ENCODE measurements around the gene ADGRV1.
"Not testable (repeated sequence)": the region's sequence is repeated elsewhere in the genome, so short reads cannot be mapped to it uniquely, and the experiment has no call there.

Gene ADGRV1

GRCh38 chr5:90595766-90596165 lies 37.2 kb downstream of the ADGRV1 start:
- DNase-seq, result not testable (repeated sequence)

- DNase-seq, result no peak
Observed at GRCh38 chr5:90598293-90598692, 39.7 kb downstream of the ADGRV1 start.

GRCh38 chr5:90600307-90600706 lies 41.7 kb downstream of the ADGRV1 start:
- not testable (repeated sequence) for DNase-seq

- no peak for DNase-seq
Observed at GRCh38 chr5:90601468-90601867, 42.9 kb downstream of the ADGRV1 start.

GRCh38 chr5:90602681-90603080 lies 44.1 kb downstream of the ADGRV1 start:
- DNase-seq, result no peak

GRCh38 chr5:90606539-90606938 lies 47.9 kb downstream of the ADGRV1 start:
- DNase-seq, result no peak

- no peak for DNase-seq
Observed at GRCh38 chr5:90612919-90613318, 54.3 kb downstream of the ADGRV1 start.

- DNase-seq, result no peak
Observed at GRCh38 chr5:90613459-90613858, 54.9 kb downstream of the ADGRV1 start.

GRCh38 chr5:90613918-90614504 lies 55.4 kb downstream of the ADGRV1 start:
- no peak for DNase-seq

- no peak for DNase-seq
Observed at GRCh38 chr5:90615355-90615754, 56.8 kb downstream of the ADGRV1 start.

- DNase-seq, result no peak
Observed at GRCh38 chr5:90618071-90618470, 59.5 kb downstream of the ADGRV1 start.

GRCh38 chr5:90619762-90620161 lies 61.2 kb downstream of the ADGRV1 start:
- not testable (repeated sequence) for DNase-seq

GRCh38 chr5:90621848-90622247 lies 63.3 kb downstream of the ADGRV1 start:
- no peak for DNase-seq

GRCh38 chr5:90626493-90626892 lies 67.9 kb downstream of the ADGRV1 start:
- no peak for DNase-seq

- DNase-seq, result no peak
Observed at GRCh38 chr5:90628492-90628891, 69.9 kb downstream of the ADGRV1 start.

- DNase-seq, result no peak
Observed at GRCh38 chr5:90632791-90633190, 74.2 kb downstream of the ADGRV1 start.

- no peak for DNase-seq
Observed at GRCh38 chr5:90636948-90637347, 78.4 kb downstream of the ADGRV1 start.

GRCh38 chr5:90637731-90638130 lies 79.1 kb downstream of the ADGRV1 start:
- no peak for DNase-seq

GRCh38 chr5:90638878-90639277 lies 80.3 kb downstream of the ADGRV1 start:
- DNase-seq, result no peak

GRCh38 chr5:90640484-90641059 lies 82.0 kb downstream of the ADGRV1 start:
- DNase-seq, result no peak

- no peak for DNase-seq
Observed at GRCh38 chr5:90641528-90641927, 82.9 kb downstream of the ADGRV1 start.

- no peak for DNase-seq
Observed at GRCh38 chr5:90642706-90643229, 84.2 kb downstream of the ADGRV1 start.

- DNase-seq, result no peak
Observed at GRCh38 chr5:90644132-90644531, 85.5 kb downstream of the ADGRV1 start.

GRCh38 chr5:90645024-90645610 lies 86.5 kb downstream of the ADGRV1 start:
- no peak for DNase-seq

GRCh38 chr5:90650767-90651166 lies 92.2 kb downstream of the ADGRV1 start:
- DNase-seq, result no peak

Data from KG1 (cell line).